ENCODE data around the gene BHMT2. TPM values are rescaled to one million over a fixed set of nuclear protein-coding genes. Genes with fewer than 3 reads are reported as not detected.

BHMT2 gene
- total RNA-seq, 4 donors from 2014 or later: 26.0 to 83.1 (median 67.7) TPM

DNA sequence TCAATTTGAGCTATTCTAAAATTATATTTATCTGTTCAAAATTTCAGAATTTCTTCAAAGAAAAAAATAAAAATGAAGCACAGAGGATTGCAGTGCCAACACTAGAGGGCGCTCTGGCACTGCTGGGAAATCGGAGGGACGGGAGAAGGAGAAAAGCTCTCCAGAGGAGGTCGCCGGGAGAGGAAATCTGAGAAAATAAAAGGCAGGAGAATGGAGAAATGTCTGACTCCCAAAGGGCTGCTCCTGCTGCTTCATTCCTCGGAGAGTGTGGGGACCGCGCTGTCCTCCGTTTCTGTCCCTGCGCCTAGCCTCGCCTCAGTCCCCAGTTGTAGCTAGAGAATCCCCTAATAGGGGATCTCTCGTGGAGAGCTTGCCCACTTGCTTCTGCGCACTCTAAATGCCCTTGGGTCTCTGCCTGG lies 44.5 kb upstream of the BHMT2 start:
- TF ChIP-seq, protein P1, sequence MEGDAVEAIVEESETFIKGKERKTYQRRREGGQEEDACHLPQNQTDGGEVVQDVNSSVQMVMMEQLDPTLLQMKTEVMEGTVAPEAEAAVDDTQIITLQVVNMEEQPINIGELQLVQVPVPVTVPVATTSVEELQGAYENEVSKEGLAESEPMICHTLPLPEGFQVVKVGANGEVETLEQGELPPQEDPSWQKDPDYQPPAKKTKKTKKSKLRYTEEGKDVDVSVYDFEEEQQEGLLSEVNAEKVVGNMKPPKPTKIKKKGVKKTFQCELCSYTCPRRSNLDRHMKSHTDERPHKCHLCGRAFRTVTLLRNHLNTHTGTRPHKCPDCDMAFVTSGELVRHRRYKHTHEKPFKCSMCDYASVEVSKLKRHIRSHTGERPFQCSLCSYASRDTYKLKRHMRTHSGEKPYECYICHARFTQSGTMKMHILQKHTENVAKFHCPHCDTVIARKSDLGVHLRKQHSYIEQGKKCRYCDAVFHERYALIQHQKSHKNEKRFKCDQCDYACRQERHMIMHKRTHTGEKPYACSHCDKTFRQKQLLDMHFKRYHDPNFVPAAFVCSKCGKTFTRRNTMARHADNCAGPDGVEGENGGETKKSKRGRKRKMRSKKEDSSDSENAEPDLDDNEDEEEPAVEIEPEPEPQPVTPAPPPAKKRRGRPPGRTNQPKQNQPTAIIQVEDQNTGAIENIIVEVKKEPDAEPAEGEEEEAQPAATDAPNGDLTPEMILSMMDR (IDR thresholded peaks at IDR 0.05; ENCODE audit: low read depth): no peak

DNA sequence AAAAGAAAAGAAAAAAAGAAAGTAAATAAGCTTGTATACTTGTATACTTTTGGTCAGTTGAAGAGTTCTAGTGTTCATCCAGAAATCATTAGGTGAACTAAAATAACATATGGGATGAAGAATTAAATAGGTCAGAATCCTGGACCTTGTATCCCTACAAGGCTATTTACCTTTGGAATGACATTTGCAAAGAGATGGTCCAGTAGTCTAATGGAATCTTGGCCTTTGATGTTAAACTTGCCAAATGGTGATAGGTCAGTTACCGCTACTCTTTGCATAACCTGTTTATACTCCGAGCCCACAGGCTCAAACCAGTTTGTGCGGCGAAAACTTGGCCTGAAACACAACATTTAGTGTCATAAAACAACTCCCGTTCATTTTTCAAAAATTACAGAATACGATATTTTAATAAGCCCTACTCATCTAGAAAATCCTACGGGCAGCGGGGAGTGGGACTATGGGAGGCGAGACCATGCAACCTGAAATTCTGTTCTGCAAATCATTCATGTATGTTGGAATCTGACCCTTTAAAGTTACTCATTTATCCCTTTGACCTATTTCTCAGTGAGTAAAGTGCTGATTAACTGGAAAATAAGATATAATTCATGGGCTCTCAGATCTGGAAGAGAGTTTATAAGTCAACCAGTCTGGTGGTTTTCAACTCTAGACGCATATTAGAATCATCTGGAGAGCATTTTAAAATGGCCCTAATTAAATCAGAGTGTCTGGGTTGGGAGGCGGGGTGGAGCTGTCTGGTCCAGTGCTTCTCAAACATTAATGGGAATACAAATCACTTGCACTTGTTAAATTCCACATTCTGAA lies 38.7 kb upstream of the BHMT2 start:
- TF ChIP-seq, protein P1 (IDR thresholded peaks at IDR 0.05; ENCODE audit: low read depth): no peak

DNA sequence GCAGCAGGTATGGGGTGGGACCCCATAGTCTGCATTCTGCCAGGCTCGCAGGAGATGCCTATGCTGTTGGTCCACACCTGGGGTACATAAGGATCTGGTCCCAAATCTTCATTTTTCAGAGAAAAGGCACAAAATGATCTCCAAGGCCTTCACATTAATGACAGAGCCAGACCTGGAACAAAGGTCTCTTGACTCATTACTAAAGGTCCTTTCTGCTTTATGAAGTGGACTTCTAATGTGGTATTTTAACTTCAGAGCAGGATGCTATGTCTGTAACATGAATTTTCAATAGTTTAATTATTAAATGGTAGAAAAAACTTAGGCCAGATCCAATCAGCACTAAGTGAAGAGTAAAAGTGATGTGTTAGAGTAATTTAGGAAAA lies 38.1 kb upstream of the BHMT2 start:
- TF ChIP-seq, protein P1 (IDR thresholded peaks at IDR 0.05; ENCODE audit: low read depth): no peak

DNA sequence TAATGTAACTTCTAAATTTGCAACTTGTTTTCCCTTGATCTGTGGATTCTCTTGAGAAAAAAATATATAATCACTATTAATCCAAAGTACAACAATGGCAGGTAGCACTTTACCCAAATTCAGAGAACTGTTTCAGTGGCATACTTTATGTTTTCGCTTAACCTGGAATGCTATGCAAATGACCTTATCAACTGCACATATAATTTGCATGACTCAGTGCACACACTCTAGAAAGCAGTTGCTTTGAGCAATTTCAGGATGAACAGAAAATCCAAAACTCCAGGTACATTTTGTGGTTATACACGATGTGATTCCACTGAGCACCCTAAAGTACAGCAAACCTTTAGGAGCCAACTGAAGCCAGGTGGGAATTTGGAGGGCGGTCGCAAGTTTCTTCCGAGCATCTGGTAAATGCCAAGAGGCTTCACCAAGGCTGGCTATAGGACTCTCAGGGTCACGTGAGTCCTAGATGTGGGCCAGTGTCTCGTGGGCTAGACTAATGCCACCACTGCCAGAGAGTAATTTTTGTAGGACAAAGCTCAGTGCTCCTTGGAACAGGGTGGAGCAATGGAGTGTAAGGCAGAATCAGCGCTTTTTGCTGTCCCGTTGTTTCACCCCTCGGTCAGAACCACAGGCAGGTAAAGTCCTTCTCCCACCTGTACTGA lies 37.4 kb upstream of the BHMT2 start:
- TF ChIP-seq, protein P1 (IDR thresholded peaks at IDR 0.05; ENCODE audit: low read depth): no peak

DNA sequence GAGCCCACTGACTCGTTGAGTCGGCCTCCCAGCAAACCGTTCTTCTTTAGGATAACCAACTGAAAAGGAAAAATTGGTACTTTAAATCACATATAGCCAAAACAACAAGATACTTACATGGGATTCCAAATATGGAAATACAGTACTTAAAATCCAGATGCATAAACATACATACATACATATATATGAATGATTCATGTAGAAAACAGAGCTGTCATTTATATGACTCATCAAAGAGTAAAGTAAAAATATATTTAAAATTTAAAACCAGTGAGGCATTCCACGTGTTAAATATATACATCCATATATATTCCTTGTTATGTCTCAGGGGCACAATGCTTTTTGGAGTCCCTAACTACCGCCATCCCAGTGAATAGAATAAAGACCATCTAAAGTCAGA lies 36.8 kb upstream of the BHMT2 start:
- TF ChIP-seq, protein P1 (IDR thresholded peaks at IDR 0.05; ENCODE audit: low read depth): no peak

DNA sequence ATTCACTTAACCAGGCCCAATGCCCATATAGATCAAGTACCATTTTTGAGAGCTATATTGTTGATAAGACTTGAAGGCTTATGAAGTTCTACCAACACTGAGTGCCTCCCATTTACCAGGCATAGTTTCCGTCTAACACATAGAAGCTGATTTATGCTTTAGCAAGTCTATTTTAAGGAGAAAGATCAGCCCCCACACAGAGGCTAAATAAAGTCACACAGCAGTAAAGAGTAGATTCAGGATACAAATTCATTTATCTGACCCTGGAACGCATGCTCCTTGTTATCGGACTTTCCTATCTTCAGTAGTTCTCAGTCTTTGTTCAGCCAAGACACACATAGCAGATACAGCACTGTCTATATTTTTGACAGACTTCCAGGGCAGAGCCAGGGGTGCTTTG lies 34.3 kb upstream of the BHMT2 start:
- TF ChIP-seq, protein P1 (IDR thresholded peaks at IDR 0.05; ENCODE audit: low read depth): no peak

DNA sequence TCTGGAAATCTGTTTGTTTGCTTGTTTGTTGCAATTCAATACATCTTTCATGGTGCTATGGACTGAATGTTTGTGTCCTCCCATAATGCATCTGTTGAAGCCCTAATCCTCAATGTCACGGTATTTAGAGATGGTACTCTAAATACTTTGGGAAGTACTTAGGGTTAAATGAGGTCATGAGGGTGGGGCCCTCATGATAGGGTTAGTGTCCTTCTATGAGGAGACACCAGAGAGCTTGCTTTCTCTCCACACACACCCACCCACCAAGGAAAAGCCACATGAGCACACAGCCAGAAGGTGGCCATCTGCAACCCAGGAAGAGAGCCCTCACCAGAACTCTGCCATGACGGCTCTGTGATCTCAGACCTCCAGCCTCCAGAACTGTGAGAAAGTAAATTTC lies 32.8 kb upstream of the BHMT2 start:
- TF ChIP-seq, protein P1 (IDR thresholded peaks at IDR 0.05; ENCODE audit: low read depth): no peak
